HG03439 (cell line): ENCODE results near the gene METTL1.
"Not testable (repeated sequence)": the region's sequence is repeated elsewhere in the genome, so short reads cannot be mapped to it uniquely, and the experiment has no call there.

ENCODE experiments used
- ATAC-seq: cut with Tn5 transposase; IDR thresholded peaks from one replicate; pipeline ENCODE4 v1.9.1; 2021; ENCODE audit warnings: mild to moderate bottlenecking, moderate library complexity; ENCODE audit not compliant: unreplicated experiment

Gene METTL1

GRCh38 chr12:57800965-57801364, 29.1 kb upstream of the METTL1 start:
- ATAC-seq: no peak

DNA sequence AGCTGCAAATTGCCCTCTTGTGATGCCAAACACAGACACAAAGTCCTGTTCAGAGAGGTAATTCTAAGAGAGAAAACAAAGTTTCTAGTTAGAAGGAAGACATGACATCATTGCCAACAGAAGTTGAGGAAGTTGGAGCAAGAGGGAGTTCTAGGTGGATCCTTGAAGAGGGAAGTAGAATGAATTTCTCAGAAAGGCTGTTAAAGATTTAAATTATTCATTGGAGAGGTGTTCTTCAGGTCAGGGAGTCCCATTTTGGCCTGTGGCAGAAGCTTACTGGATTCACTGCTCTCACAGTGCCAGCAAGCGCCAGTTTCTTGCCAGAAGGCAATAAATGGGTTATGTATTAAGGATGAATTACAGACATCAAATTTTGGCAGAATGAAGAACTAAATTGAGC, 26.0 kb upstream of the METTL1 start:
- no peak for ATAC-seq

- no peak for ATAC-seq
These were observed 25.1 kb upstream of the METTL1 start for GRCh38 chr12:57796996-57797395.

DNA sequence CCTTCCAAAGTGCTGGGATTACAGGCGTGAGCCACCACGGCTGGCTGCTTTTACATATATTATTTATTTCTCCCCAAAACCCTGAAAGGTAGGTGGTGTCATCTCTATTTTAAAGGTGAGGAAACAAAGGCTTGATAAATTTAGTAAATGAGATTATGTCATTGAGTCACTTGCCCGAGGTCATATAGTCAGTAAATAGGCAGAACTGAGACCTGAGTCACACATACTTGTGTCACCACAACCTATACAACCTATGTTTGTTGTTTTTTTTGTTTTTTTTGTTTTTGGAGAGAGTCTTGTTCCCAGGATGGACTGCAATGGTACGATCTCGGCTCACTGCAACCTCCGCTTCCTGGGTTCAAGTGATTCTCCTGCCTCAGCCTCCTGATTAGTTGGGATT, 23.4 kb upstream of the METTL1 start:
- no peak for ATAC-seq

- ATAC-seq: no peak
These were observed 22.0 kb upstream of the METTL1 start for GRCh38 chr12:57793920-57794319.

DNA sequence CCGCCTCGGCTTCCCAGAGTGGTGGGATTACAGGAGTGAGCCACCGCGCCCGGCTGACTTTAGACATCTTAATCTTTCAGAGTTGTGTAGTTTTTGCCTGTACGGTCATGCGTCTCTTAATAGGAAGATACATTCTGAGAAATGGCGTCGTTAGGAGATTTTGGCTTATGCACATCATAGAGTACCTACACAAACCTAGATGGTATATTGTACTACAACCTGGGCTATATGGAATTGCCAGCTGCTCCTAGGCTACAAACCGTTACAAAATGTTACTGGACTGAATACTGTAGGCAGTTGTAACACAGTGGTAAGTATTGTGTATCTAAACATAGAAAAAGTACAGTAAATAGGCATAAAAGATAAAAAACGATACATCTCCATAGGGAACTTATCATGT, 12.0 kb upstream of the METTL1 start:
- ATAC-seq: no peak

GRCh38 chr12:57783466-57783801, 11.5 kb upstream of the METTL1 start:
- ATAC-seq: no peak

- peak; percentile 81 for ATAC-seq
These were observed 10.9 kb upstream of the METTL1 start, which contains the start of gene TSFM for GRCh38 chr12:57782608-57783465. Gene TSFM (plus strand): TSS chr12:57782787. CDS start chr12:57782802, 15 bp downstream.

DNA sequence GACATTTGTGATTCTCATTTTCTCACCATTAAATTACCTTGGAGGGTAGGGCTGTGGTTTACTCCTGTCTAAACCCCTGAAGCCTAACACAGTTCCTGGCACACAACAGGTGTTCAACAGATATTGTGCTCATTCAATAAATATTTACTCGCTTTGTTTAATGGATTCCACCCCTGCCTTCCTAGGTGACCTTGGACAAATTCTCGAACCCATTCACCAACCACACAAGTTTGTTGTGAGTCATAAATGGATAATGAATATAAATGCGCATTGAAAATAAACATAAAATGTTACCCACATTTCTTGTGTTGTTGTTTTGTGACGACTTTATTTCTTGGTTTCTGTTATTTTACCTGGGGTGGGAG, 10.3 kb upstream of the METTL1 start:
- ATAC-seq: no peak

GRCh38 chr12:57781801-57782200, 9.9 kb upstream of the METTL1 start:
- ATAC-seq: no peak

DNA sequence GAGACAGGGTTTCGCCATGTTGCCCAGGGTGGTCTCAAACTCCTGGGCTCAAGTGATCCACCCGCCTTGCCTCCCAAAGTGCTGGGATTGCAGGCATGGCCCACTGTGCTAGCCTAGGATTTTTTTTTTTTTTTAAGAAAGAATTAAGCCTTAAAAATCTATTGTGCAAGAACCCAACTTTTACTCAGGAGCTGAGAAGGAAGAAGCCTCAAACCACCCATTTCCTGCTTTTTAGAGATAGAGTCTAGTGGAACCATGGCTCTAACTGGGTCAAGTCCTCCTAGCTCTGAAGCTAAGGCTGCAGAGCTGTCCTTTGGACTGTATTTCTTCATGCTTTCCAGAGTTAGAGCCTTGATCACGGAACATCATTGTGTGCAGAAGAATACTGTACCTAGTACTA, 9.3 kb upstream of the METTL1 start:
- no peak for ATAC-seq

DNA sequence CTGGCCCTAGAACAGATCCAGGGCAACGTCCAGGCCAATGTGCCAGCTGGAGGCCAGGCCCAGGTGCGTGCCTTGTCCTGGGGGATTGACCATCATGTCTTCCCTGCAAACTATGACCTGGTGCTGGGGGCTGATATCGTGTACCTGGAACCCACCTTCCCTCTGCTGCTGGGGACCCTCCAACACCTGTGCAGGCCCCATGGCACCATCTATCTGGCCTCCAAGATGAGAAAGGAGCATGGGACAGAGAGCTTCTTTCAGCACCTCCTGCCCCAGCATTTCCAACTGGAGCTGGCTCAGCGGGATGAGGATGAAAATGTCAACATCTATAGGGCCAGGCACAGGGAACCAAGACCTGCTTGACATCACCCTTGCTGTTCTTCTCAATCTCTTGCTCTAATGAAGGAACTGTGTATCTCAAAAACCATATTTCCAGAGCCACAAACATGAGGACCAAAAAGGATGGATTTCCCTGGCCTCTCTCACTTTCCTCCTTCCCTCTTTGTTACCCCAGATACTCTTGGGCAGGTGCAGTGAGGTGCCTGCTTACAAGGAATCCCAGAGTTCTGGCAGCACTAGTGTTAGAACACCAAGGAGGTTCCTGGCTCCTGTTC, 8.5 kb upstream of the METTL1 start:
- no peak for ATAC-seq

- no peak for ATAC-seq
These were observed 7.8 kb upstream of the METTL1 start for GRCh38 chr12:57779736-57780135.

DNA sequence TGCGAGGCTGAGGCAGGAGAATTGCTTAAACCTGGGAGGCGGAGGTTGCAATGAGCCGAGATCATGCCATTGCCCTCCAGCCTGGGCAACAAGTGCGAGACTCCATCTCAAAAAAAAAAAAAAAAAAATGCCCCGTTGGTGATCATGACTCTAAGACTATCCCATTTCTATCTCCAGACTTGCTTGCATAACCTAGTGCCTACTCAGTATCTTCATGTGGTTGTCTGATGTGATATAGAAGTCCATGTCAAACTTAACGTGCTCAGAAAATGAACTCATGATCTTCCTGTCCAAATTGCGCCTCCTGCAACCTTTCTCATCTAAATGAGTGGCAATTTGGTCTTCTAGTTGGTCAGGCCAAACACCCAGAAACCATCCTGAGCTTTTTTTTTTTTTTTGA, 6.0 kb upstream of the METTL1 start:
- no peak for ATAC-seq

DNA sequence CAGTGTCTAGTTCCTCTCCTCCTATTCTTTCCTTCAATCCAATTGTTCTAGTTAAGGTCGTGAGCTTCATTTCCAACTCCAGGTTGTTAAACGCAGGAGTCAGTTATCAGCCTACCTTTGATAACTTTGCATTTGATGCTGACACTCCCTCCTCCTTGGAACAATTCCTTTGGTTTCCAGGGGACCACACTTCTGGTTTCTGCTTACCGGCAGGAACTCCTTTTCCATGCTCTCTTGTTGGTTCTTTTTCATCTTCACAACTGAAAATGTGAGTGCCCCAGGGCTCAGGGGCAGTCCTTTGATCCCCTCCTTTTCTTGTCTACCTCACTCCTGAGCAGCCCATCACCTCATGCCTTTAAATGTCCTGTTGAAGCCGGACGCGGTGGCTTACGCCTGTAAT, 5.5 kb upstream of the METTL1 start:
- no peak for ATAC-seq

DNA sequence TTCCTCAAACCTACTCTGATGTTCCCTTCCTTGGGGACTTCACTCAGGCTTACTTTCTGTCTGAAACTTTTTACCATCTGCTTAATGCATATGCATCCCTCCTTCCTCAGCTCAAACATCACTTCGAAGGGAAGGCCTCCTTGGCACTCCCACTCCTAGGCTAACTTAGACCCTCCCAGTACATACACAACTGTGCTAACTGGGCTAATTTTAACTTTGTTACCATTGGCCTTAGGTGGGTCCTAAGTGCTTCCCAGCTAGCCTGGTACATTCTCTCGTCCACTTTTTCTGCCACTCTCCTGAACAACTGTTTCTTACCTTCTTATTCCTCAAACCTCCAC, 4.3 kb upstream of the METTL1 start:
- ATAC-seq: no peak

DNA sequence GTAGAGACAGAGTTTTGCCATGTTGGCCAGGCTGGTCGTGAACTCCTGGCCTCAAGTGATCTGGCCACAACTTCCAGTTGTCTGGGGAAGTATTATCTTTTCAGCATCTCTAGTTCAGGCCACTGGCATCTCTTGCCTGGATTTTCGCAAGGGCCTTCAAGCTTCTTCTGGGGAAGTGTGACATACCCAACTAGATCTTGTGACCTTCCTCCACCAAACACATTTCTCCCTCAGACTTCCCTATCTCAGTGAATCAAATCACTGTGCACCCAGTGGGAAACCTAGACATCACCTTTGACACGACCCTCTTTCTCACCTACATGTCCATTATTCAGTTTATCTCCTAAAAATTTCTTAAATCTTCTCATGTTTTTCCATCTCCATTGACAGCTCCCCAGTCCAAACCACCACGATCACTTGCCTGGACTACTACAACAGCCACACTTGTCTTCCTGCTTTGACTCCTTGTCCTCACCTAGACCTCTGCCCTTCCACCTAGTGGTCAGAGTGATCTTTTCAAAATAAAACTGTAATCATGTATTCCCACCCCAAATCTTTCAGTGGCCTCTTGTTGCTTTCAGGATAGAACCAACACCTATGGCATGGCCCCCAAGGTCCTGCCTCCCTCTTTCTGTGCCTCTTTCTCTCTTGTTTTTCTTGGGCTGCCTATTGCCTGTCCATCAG, 3.8 kb upstream of the METTL1 start:
- ATAC-seq: no peak

DNA sequence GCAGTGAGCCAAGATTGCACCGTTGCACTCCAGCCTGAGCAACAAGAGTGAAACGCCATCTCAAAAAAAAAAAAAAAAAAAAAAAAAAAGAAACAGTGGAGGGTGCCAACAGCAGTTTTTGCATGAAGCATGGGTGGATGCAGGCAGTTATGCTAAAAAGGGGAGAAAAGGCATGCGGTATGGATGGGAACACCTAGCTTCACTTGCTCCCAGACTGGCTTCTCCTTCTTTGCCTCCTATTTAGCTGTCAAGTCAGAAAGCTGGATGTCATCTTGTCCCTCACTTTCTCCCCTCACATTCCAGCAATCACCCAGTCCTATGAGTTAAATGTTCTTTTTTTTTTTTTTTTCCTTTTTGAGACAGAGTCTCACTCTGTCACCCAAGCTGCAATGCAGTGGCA, 3.1 kb upstream of the METTL1 start:
- ATAC-seq: no peak

- ATAC-seq: not testable (repeated sequence)
These were observed 2.7 kb upstream of the METTL1 start for GRCh38 chr12:57774634-57775033.

DNA sequence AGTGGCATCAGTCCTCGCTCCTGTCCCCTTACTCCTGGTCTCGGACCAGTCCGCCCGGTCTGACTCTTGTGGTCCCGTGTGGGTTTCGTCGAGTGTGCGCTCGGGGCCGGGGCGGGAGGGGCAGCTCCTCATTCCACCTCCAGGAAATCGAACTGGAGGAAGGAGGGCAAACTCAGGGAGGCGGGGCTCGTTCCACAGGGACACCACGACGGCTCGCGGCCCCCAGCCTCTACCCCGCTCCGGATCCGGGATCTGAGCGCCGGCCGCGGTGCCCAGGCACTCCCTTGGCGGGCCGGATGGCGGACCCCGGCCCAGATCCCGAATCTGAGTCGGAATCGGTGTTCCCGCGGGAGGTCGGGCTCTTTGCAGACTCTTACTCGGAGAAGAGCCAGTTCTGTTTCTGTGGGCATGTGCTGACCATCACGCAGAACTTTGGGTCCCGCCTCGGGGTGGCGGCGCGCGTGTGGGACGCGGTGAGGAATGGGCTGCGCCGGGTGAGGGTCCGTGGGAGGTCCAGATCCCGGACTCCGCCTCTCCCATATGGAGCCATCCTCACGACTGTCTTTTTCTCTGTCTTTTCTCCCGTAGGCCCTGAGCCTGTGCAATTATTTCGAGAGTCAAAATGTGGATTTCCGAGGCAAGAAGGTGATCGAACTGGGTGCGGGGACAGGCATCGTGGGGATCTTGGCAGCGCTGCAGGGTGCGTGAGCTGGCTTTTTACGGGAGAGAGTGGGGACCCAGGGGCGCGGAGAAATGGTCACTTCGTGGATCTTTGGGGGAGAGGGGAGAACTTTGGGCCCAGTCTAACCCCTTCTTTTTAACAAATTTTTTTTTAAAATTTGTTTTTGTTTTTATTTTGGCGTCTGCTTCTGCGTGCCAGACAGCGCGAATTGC, 771 bp upstream of the METTL1 start, which contains the start of gene EEF1AKMT3:
Gene EEF1AKMT3, plus strand, starts transcription at position 186 of the 894 bp plus-strand sequence. Its CDS starts 111 bp downstream, at position 297.
- ATAC-seq: peak; percentile 27
